HEK293T (cell line): ENCODE measurements around the gene WASF2.

Experiments used
- CTCF ChIA-PET: fragments of 350-600 bp; formaldehyde crosslinking; extraction: SDS; loops from one replicate; lab custom pipeline; 2021; ENCODE audit warnings: antibody characterized with exemption, inconsistent platforms; lab: Yijun Ruan, JAX
- POLR2A ChIA-PET: fragments of 350-600 bp; formaldehyde crosslinking; extraction: SDS; loops from one replicate; lab custom pipeline; 2020; ENCODE audit warnings: antibody characterized with exemption, inconsistent platforms; lab: Yijun Ruan, JAX
- DNase-seq: peaks from one replicate; pipeline ENCODE4 v3.0.0; 2012; ENCODE audit warnings: mixed read lengths; ENCODE audit errors: extremely low spot score
- ARNT ChIP-seq: fragments of 450-650 bp; IDR thresholded peaks from 2 replicates; pipeline ENCODE4 v1.6.1; 2017; ENCODE audit warnings: mild to moderate bottlenecking
- BHLHE40 ChIP-seq: fragments of 450-650 bp; IDR thresholded peaks from 2 replicates; pipeline ENCODE4 v1.6.1; 2016; ENCODE audit warnings: mild to moderate bottlenecking, moderate library complexity, borderline replicate concordance
- CTBP1 ChIP-seq: fragments of 450-650 bp; IDR thresholded peaks from 2 replicates; pipeline ENCODE4 v1.6.1; 2016; ENCODE audit warnings: borderline replicate concordance
- ELF4 ChIP-seq: fragments of 450-650 bp; IDR thresholded peaks from 2 replicates; pipeline ENCODE4 v1.6.1; 2017; ENCODE audit warnings: antibody characterized with exemption
- FOXA1 ChIP-seq: fragments of 450-650 bp; IDR thresholded peaks from 2 replicates; pipeline ENCODE4 v1.6.1; 2016; ENCODE audit warnings: mild to moderate bottlenecking
- FOXK2 ChIP-seq: fragments of 450-650 bp; IDR thresholded peaks from 2 replicates; pipeline ENCODE4 v1.6.1; 2016; ENCODE audit warnings: mild to moderate bottlenecking
- FOXM1 ChIP-seq: fragments of 450-650 bp; IDR thresholded peaks from 2 replicates; pipeline ENCODE4 v1.6.1; 2017; ENCODE audit warnings: mild to moderate bottlenecking, borderline replicate concordance
- HDGF ChIP-seq: fragments of 450-650 bp; IDR thresholded peaks from 2 replicates; pipeline ENCODE4 v1.6.1; 2017; ENCODE audit warnings: antibody characterized with exemption, borderline replicate concordance
- L3MBTL2 ChIP-seq: fragments of 450-650 bp; conservative IDR thresholded peaks from 2 replicates; pipeline ENCODE4 v1.6.1; 2016; ENCODE audit warnings: mild to moderate bottlenecking
- LEF1 ChIP-seq: fragments of 450-650 bp; IDR thresholded peaks from 2 replicates; pipeline ENCODE4 v1.6.1; 2017; ENCODE audit warnings: mild to moderate bottlenecking, borderline replicate concordance
- NFRKB ChIP-seq: fragments of 450-650 bp; IDR thresholded peaks from 2 replicates; pipeline ENCODE4 v1.6.1; 2016; ENCODE audit warnings: mild to moderate bottlenecking, moderate library complexity
- SP1 ChIP-seq: fragments of 450-650 bp; IDR thresholded peaks from 2 replicates; pipeline ENCODE4 v1.6.1; 2017
- SUZ12 ChIP-seq: fragments of 450-650 bp; IDR thresholded peaks from 2 replicates; pipeline ENCODE4 v1.6.1; 2016; ENCODE audit warnings: mild to moderate bottlenecking
- TARDBP ChIP-seq: fragments of 450-650 bp; IDR thresholded peaks from 2 replicates; pipeline ENCODE4 v1.6.1; 2016
- ZNF384 ChIP-seq: fragments of 450-650 bp; IDR thresholded peaks from 2 replicates; pipeline ENCODE4 v1.6.1; 2016
- TF ChIP-seq, protein P1 (sequence below): fragments of 450-650 bp; IDR thresholded peaks from 2 replicates; pipeline ENCODE4 v1.6.1; 2016

The WASF2 gene

DNA sequence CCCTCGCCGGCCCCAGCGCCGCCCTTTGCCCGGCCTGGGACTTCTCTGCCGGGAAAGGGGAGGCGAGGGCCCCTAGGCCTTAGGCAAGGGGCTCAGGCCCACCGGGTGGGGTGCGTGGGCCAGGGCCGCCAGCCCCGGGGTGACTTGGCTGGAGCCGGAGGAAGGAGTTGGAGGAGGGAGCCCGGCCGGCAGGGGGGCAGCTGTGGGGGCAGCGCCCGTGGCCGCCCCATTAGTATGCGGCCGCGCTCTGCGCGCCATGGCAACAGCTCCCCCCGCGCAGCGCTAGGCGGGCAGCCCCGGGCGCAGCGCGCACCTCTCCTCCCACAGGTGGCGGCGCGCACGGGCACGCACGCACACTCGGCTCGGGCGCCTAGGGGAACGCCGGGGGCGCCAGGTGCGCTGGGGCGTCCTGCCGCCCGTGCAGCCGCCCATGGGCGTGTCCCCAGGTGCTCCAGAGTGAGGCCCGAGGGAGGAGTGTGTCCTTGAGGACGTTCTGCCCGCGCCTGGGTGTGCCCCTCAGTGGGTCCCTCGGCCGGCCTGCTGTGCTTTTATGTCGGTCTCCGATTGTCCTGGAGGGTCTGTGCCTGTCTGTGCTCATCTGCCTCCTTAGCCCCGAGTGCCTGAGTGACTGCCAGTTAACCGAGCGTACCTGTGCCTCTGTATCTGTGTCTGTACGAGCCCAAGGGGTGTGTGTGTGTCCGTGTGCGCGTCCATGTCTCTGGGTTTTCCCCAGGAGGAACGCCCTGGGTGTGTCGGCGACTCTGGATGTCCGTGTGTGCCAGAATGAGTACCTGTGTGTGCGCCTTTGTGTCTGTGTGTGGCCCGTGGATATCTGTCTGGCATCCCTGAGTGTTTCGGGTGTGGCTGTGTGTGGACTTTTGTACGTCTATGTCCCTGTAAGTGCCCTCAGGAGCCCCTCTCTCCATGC, 38.2 kb upstream of the WASF2 start:
- ChIA-PET CTCF (no interaction called here), POLR2A (no interaction called here)
- no peak for TF ChIP-seq SUZ12
- TF ChIP-seq NFRKB, result no peak
- no peak for TF ChIP-seq L3MBTL2
- TF ChIP-seq CTBP1, result no peak
- TF ChIP-seq, protein P1, sequence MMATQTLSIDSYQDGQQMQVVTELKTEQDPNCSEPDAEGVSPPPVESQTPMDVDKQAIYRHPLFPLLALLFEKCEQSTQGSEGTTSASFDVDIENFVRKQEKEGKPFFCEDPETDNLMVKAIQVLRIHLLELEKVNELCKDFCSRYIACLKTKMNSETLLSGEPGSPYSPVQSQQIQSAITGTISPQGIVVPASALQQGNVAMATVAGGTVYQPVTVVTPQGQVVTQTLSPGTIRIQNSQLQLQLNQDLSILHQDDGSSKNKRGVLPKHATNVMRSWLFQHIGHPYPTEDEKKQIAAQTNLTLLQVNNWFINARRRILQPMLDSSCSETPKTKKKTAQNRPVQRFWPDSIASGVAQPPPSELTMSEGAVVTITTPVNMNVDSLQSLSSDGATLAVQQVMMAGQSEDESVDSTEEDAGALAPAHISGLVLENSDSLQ, result no peak
- TF ChIP-seq BHLHE40, result no peak
- TF ChIP-seq FOXA1, result no peak
- TF ChIP-seq LEF1, result no peak
- TF ChIP-seq HDGF, result no peak
- no peak for TF ChIP-seq FOXM1
- DNase-seq, result no peak

DNA sequence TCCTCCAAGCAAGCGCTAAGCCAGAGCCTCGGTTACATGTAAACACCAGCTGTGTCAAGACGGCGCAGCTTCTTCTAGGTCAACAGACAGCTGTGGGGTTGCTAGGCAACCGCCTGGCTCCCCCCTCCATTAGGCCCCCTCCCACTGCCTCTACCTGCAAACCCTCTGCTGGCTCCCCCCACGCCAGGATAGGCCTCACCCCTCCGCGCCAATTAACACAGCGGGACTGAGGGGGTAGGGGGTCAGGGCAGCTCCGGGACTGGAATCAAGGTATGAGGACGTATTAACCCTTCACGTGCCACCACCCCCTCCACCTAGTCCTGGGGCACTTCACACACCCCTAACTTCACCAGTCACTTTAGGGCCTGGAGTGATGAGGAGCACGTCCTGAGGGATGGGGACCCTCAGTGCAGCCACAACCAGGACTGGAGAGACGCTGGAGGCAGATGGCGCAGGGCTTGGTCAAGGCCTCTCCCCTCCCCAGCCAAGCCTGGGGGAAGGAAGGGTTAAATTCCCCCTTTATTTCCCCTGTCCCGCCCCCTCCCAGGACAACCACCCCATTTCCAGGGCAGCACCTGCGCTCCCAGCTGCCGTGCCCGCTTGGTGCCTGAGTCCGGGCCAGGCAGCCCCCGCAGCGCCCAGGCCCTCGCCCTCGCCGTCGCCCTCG, 37.4 kb upstream of the WASF2 start:
- CTCF ChIA-PET, result no interaction called here
- DNase-seq, result peak; percentile 46
- peak; percentile 72 for TF ChIP-seq FOXM1
- TF ChIP-seq TARDBP, result no peak
- POLR2A ChIA-PET, result no interaction called here

DNA sequence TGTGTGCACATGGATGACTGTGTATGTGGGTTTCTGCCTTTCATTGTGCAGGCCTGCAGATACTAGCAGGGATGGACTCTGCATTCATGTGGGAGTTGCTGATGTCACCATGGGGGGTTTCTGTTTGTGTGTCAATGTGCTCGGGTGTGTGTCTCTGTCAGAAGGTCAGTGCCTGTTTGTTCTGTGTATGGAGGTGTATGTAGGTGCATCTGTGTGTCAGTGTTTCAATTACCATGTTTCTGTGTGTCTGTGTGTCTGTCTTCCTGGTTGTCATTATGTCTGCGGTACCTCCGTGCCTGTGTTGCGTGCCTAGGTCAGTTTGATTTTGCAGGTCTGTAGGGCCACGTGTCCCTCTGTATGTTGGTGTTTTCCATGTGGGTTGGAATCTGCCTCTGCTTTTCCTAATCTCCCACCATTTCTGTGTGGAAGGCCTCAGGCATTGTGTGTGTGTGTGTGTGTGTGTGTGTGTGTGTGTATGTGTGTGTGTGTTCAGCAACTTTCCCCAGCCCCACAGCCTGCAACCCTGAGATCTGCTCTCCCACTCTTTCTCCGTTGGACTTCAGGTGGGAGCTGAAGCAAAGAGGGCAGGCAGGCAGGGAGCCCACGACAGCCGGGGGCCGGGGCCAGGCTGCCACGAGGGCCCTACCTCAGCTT, 36.7 kb upstream of the WASF2 start:
- ChIA-PET CTCF (no interaction called here), POLR2A (no interaction called here)
- TF ChIP-seq BHLHE40 (no peak), L3MBTL2 (peak; percentile 47; the same call in 1 of the 2 replicates)
- no peak for DNase-seq

DNA sequence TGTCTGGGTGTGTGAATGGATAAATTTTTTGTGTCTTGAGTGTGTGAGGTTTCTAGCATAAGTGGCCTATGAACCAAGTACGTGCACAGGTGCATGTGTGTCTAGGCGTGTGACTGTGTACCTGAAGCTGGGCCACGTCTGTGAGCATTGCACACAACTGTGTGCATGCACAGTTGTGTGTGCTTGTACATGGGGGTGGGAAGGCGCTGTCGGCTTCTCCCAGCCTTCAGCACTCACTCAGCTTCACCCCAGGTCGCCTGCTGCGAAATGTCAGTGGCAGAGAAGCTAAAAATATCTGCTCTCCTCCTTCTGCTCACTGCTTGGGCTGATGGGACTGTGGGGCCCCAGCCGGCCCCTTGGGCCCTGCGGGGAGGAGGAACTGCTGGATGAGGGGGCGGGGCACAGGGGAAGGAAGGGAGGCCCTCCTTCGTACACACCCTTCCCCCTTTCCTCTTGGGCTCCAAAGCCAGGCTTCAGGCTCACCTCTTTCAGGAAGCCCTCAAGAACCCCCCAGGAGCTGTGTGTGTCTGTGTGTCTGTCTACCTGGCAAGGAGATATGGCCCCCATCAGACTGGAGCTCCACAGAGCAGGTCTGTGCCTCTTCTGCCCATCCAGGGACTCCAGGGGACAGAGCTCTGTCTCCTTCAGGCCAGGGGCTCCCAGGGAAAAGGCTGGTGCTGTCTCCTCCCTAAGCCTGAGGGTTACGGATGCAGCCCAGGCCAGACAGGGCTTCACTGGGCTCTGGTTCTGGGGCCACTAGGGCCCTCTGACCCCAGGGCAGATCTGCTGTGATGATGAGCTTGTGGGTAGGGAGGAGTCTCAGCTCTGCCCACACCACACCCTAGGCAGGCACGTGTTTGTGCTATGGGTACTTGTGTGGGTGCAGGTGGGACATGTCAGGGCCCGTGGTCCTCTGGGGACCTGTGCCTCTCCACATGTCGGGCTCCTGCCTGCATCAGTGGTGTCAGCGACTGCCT, 35.6 kb upstream of the WASF2 start:
- CTCF ChIA-PET, result interaction anchor here (1.0 to 1.8 kb wide), 2 partner anchors 11 to 31 kb away, joined by 3 to 8 read pairs; no protein-coding TSS in a partner anchor
- peak; percentile 53 for DNase-seq
- TF ChIP-seq FOXA1, result no peak
- TF ChIP-seq, protein P1, result no peak
- TF ChIP-seq ARNT, result no peak
- no peak for TF ChIP-seq TARDBP

DNA sequence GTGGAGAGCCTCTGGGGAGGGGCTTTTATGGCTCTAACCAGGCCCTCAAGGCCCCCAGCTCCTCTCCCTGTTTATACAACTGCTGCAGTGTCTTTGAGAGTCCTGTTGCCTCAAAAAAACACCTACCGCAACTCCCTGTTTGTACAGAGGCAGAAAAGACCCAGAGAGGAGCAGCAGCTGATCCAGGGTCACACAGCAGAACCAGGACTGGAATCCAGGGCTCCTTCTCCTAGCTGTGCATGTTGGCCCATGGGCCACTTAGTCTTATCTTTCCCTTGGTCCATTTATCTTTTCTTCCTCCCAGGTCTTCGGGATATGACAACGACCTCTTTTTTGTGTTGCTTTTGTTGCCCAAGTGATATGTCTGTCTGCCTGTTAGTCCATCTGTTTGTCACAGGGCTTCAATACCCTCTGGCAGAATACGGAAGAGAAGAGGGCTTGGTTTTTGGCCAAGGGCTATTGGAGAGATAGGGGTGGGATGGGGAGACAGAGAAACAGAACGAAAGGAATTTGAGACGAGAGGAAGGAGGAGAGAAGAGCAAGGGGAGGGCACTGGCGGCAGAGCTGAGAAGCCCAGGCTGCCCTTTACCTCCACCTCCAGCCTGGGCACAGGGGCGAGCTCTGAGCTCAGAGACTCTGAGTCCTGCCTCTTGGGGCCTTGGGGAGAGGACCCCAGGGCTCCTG, 33.5 kb upstream of the WASF2 start:
- no peak for DNase-seq
- TF ChIP-seq LEF1 (no peak), ARNT (no peak), FOXK2 (no peak), L3MBTL2 (no peak), ELF4 (no peak), CTBP1 (no peak), SUZ12 (no peak), ZNF384 (no peak), NFRKB (no peak), FOXA1 (no peak), FOXM1 (no peak), SP1 (no peak), HDGF (no peak), BHLHE40 (no peak), TARDBP (no peak)
- TF ChIP-seq, protein P1, result no peak
- CTCF ChIA-PET, result no interaction called here
- POLR2A ChIA-PET, result interaction anchor here (1.0 kb wide), 1 partner anchor 15 kb away, joined by 3 read pairs; no protein-coding TSS in a partner anchor

More for the DNA sequence above, 35.6 kb upstream of the WASF2 start:
- POLR2A ChIA-PET, result interaction anchor here (1.3 kb wide), 1 partner anchor 36 kb away, joined by 5 read pairs; the partner anchor contains the start of gene WASF2
